Bronchial epithelial cell (primary cell): ENCODE results near the gene PEX12. TPM values are rescaled to one million over a fixed set of nuclear protein-coding genes. Genes with fewer than 3 reads are reported as not detected.

Source experiments
- DNase-seq: peaks from one replicate; pipeline ENCODE4 v3.0.0-alpha.2; 2010; ENCODE audit warnings: low read depth
- FAIRE-seq: peaks from 2 replicates; lab custom pipeline; 2011; peaks lifted over from hg19 to GRCh38; lab: Jason Lieb, UNC
- H3K27me3 ChIP-seq: 2 replicates; pipeline ENCODE4 v1.5.1; 2011; ENCODE audit warnings: low read length; ENCODE audit not compliant: control insufficient read depth, insufficient read depth
- H3K36me3 ChIP-seq: 2 replicates; pipeline ENCODE4 v1.5.1; 2011; ENCODE audit warnings: low read length; ENCODE audit not compliant: control insufficient read depth, insufficient read depth
- H3K4me3 ChIP-seq: 2 replicates; pipeline ENCODE4 v1.5.1; 2011; ENCODE audit warnings: mild to moderate bottlenecking, low read depth, low read length, control low read depth
- total RNA-seq: library from RNA; depleted of rRNA; stranded (reverse); fragments of >200 nt; gene quantifications from 2 replicates; pipeline ENCODE4 v1.2.1, GENCODE V29; 2014
- TF ChIP-seq, protein P1 (sequence below): IDR thresholded peaks from 2 replicates; pipeline ENCODE4 v1.5.1; 2011; ENCODE audit warnings: mild to moderate bottlenecking, moderate library complexity, low read length, control low read depth, inconsistent platforms; ENCODE audit not compliant: insufficient read depth, severe bottlenecking

The PEX12 gene
- 1.8 and 2.9 TPM in 2 replicates for total RNA-seq

DNA sequence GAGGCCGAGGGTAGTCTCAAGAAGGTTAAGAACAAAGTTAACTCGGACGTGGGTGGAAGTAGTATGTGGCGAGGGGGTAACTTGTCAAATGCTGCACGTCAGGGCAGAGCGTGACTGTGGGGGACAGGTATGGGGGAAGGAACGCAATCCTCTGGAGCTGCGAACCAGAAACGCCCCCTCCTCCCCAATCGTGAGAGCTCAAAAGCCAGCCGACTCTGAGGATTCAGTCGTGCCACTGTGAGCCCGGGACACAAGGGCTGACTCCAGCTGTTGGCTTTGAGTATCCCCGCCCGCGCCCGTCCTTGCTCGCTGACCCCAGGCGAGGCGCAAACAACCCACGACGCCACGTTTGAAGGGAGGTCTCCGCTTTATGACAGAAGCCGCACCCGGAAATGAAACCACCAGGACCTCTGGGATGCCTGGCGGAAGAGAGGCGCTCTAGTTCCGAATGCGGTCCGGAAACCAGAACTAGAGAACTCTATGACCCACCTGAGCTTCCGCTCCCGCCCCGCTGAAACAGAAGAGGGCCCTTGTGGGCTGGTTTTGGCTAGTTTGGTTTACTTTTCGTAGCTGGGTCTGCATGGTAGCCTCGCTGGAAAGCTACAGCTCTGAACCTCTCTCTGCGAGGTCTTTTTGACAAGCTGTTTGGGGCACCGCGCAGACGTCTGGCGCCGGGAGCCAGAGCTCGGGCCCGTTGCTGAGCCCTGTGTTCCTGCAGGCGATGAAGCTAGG is at the start of gene PEX12:
Gene PEX12, minus strand, starts transcription at position 375 of the 732 bp plus-strand sequence. CDS start 550 bp downstream, outside the sequence.
- FAIRE-seq = no peak
- TF ChIP-seq, protein P1, sequence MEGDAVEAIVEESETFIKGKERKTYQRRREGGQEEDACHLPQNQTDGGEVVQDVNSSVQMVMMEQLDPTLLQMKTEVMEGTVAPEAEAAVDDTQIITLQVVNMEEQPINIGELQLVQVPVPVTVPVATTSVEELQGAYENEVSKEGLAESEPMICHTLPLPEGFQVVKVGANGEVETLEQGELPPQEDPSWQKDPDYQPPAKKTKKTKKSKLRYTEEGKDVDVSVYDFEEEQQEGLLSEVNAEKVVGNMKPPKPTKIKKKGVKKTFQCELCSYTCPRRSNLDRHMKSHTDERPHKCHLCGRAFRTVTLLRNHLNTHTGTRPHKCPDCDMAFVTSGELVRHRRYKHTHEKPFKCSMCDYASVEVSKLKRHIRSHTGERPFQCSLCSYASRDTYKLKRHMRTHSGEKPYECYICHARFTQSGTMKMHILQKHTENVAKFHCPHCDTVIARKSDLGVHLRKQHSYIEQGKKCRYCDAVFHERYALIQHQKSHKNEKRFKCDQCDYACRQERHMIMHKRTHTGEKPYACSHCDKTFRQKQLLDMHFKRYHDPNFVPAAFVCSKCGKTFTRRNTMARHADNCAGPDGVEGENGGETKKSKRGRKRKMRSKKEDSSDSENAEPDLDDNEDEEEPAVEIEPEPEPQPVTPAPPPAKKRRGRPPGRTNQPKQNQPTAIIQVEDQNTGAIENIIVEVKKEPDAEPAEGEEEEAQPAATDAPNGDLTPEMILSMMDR = no peak
- peak; percentile 72 for DNase-seq
- Histone ChIP-seq H3K27me3 (no peaks in the 10 kb centered on the region), H3K36me3 (peaks cover 1% of the 10 kb centered on the region), H3K4me3 (peak within 1 kb of the TSS; percentile 71)

DNA sequence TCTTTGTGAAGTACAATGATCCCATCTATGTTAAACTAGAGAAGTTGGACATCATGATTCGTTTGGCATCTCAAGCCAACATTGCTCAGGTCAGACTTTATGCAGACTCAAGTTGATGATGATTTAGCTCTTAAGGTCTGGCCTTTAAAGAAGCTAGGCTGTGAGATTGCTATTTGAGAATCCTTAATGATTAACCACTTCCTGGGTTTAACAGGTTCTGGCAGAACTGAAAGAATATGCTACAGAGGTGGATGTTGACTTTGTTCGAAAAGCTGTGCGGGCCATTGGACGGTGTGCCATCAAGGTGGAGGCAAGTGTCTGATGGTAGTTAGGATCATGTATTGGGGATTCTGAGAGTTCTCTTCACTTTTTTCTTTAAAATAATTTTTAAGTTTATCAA is 49.0 kb upstream of the PEX12 start:
- peak; percentile 64 for DNase-seq
- FAIRE-seq = no peak

DNA sequence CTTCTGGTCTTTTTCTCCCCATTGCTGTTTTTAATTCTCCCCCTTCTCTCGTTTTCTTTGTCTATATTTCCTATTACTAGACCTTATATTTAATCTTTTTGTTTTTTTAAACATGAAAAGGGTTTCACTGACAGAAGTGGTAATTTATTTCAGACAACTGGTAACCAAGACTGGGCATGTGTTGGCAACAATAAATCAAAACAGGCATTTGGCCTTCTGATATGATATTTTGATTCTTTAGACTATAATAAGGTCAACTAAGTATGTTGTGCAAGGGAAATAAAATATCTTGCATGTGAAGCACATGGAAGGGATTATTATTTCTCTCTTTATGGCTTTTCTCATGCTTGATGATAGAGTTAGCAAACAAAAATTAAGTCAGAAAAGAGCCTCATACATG is 43.4 kb upstream of the PEX12 start:
- DNase-seq (no peak), FAIRE-seq (no peak)
- TF ChIP-seq, protein P1 = no peak
- no peaks in the 10 kb centered on the region for H3K27me3 ChIP-seq
- H3K36me3 ChIP-seq = peaks cover 3% of the 10 kb centered on the region
- H3K4me3 ChIP-seq = no peak overlapping the region

More for the DNA sequence above, 49.0 kb upstream of the PEX12 start:
- H3K27me3 ChIP-seq = no peaks in the 10 kb centered on the region
- TF ChIP-seq, protein P1 = no peak
- no peak overlapping the region for H3K4me3 ChIP-seq
- H3K36me3 ChIP-seq = peaks cover 4% of the 10 kb centered on the region

DNA sequence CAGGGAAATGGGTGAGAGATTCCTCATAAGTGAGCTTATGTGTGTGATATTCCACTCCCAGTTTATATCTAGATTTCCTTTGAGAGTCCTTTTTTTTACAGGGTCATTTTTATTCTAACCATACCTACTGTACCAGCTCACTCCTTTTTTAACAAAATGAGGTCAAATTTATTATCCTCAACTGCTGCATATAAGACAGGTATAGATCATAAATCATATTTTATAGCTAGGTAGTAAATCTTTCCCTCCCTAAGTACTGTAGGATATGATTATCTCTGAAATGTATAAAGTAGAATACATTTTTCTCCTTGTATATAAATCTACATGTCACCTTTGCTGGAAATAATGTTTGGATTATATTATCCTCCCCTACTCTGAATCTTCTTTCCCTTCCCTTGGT is 40.3 kb upstream of the PEX12 start:
- Histone ChIP-seq H3K36me3 (peaks cover 3% of the 10 kb centered on the region), H3K27me3 (no peaks in the 10 kb centered on the region), H3K4me3 (no peak overlapping the region)
- no peak for FAIRE-seq
- TF ChIP-seq, protein P1 = no peak
- no peak for DNase-seq

DNA sequence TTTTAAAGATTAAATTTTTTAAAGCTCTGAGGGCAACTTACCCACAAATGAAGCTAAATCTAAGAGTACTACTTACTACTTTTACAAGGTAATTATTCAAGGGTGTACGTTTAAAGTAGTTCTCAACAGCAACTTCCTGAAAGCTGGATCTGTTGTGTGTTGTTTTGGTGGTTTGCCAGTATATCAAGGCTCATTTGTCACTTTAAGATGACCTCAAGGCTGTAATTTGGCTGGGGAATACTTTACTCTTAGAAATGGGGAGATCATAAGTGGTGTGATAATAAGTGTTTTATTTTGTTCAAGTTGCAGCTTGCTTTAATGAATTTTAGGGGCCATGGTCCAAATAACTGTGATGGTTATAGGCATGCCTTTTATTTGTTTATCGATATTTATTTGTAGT is 39.1 kb upstream of the PEX12 start:
- FAIRE-seq = no peak
- TF ChIP-seq, protein P1 = no peak
- Histone ChIP-seq H3K4me3 (no peak overlapping the region), H3K36me3 (peaks cover 3% of the 10 kb centered on the region), H3K27me3 (no peaks in the 10 kb centered on the region)
- no peak for DNase-seq
